ENCODE data around the gene ENTPD3.

The ENTPD3 gene

DNA sequence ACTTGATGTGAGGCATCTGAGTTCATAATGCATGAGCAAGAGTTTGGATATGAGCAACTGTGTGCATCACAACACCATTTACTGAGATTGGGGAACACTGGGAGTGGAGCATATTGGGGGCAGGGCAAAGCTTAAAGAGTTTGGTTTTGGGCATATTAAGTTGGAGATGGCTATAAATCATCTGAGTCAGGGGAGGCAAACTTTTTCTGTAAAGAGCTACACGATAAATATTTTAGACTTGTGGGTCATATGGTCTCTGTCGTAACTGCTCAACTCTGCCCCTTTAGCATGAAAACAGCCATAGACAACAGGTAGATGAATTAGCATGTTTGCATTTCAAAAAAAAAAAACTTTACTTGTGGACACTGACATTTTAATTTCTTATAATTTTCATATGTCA, 20.0 kb downstream of the ENTPD3 start:
- Histone ChIP-seq H3K4me3 (ENCODE audit: low read depth, low read length) (no peak overlapping the region), H3K27ac (no peak overlapping the region), H3K36me3 (replicated peaks) (no peaks in the 10 kb centered on the region), H3K27me3 (replicated peaks) (no peaks in the 10 kb centered on the region)
- TF ChIP-seq CTCF (IDR thresholded peaks at IDR 0.05; ENCODE audit: low read depth, low read length, missing control alignments) = no peak
- in situ Hi-C loops (cut with HindIII; ENCODE audit: low pct_ligation_motif_present, low sequenced_read_pairs) = no loop called here
- DNase-seq = no peak

GRCh38 chr3:40407611-40408010, 20.6 kb downstream of the ENTPD3 start:
- no peaks in the 10 kb centered on the region for H3K36me3 ChIP-seq (replicated peaks)
- no peak overlapping the region for H3K4me3 ChIP-seq (ENCODE audit: low read depth, low read length)
- in situ Hi-C loops (cut with HindIII; ENCODE audit: low pct_ligation_motif_present, low sequenced_read_pairs) = no loop called here
- no peak for DNase-seq
- H3K27ac ChIP-seq = no peak overlapping the region
- no peak for TF ChIP-seq CTCF (IDR thresholded peaks at IDR 0.05; ENCODE audit: low read depth, low read length, missing control alignments)
- no peaks in the 10 kb centered on the region for H3K27me3 ChIP-seq (replicated peaks)

- no peak overlapping the region for H3K27ac ChIP-seq
- no peak for TF ChIP-seq CTCF (IDR thresholded peaks at IDR 0.05; ENCODE audit: low read depth, low read length, missing control alignments)
- no peak for DNase-seq
- H3K36me3 ChIP-seq (replicated peaks) = no peaks in the 10 kb centered on the region
- in situ Hi-C loops (cut with HindIII; ENCODE audit: low pct_ligation_motif_present, low sequenced_read_pairs) = no loop called here
- H3K27me3 ChIP-seq (replicated peaks) = no peaks in the 10 kb centered on the region
- no peak overlapping the region for H3K4me3 ChIP-seq (ENCODE audit: low read depth, low read length)
Measured at GRCh38 chr3:40414270-40414669, 27.3 kb downstream of the ENTPD3 start.

DNA sequence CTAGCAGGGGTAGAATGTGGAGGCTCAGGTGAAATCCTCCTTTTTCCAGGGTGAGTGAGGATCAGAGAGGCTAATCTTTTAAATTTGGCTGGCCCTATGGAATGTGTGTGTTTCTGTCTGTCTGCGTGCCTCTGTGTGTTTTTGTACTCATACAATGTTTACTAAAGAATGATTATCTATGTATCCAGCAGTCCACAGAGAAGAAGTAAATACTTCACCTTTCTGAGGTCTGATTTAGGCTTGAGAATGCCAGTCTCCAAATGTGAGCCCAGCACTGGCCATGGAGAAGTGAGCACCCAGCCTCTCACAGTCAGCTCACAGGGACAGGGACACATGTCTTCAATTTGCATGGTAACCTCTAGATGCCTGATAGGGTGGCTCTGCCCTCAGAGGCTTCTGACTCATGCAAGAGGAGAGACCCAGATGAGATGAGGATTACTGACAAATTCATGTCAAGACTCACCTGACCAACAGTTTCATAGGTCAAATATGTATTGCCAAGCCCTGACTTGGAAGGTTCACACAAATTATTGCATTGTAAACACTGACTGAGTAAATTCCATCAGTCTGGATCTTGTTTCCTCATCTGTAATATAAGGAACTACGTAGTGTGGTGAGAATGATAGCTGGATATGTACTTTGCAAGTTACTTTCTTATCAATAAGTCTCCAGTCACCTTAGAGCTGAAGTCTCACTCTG, 31.0 kb downstream of the ENTPD3 start:
- TF ChIP-seq CTCF (IDR thresholded peaks at IDR 0.05; ENCODE audit: low read depth, low read length, missing control alignments) = no peak
- H3K4me3 ChIP-seq (ENCODE audit: low read depth, low read length) = no peak overlapping the region
- no peak overlapping the region for H3K27ac ChIP-seq
- no peaks in the 10 kb centered on the region for H3K36me3 ChIP-seq (replicated peaks)
- H3K27me3 ChIP-seq (replicated peaks) = no peaks in the 10 kb centered on the region
- no peak for DNase-seq
- in situ Hi-C loops (cut with HindIII; ENCODE audit: low pct_ligation_motif_present, low sequenced_read_pairs) = no loop called here

GRCh38 chr3:40422861-40423260, 35.9 kb downstream of the ENTPD3 start:
- no peak overlapping the region for H3K27ac ChIP-seq
- in situ Hi-C loops (cut with HindIII; ENCODE audit: low pct_ligation_motif_present, low sequenced_read_pairs) = no loop called here
- H3K36me3 ChIP-seq (replicated peaks) = no peaks in the 10 kb centered on the region
- TF ChIP-seq CTCF (IDR thresholded peaks at IDR 0.05; ENCODE audit: low read depth, low read length, missing control alignments) = no peak
- no peaks in the 10 kb centered on the region for H3K27me3 ChIP-seq (replicated peaks)
- no peak overlapping the region for H3K4me3 ChIP-seq (ENCODE audit: low read depth, low read length)
- DNase-seq = no peak

Measured in brain microvascular endothelial cell (primary cell).